ENCODE measurements around the gene CTNNAL1.

DNA sequence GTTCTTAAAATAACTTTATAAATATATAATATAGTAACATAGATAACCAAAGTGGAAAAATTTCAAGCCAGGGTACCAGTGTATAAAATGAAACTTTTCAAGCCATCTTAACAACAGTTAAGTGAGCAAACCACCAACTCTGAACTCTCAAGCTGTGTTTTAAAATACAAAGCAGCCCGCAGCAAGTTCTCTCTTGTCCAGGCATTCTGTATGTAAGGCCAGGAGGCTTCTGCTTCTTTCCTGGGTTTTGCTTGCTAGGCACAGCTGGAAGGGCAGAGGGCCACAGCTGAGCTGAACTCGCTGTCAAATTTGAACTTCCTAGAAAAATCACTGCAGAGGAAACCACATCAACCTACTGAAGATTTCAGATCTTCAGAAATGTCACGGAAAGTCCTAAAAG, 6.8 kb upstream of the CTNNAL1 start:
- TF ChIP-seq, protein P1, sequence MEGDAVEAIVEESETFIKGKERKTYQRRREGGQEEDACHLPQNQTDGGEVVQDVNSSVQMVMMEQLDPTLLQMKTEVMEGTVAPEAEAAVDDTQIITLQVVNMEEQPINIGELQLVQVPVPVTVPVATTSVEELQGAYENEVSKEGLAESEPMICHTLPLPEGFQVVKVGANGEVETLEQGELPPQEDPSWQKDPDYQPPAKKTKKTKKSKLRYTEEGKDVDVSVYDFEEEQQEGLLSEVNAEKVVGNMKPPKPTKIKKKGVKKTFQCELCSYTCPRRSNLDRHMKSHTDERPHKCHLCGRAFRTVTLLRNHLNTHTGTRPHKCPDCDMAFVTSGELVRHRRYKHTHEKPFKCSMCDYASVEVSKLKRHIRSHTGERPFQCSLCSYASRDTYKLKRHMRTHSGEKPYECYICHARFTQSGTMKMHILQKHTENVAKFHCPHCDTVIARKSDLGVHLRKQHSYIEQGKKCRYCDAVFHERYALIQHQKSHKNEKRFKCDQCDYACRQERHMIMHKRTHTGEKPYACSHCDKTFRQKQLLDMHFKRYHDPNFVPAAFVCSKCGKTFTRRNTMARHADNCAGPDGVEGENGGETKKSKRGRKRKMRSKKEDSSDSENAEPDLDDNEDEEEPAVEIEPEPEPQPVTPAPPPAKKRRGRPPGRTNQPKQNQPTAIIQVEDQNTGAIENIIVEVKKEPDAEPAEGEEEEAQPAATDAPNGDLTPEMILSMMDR (IDR thresholded peaks at IDR 0.05 in 4 of 5, conservative IDR thresholded peaks at IDR 0.05 in 1 of 5), result no peak
- no peak for TF ChIP-seq POLR2A (IDR thresholded peaks at IDR 0.05)

All from gastrocnemius medialis (tissue), 4 donors.